22Rv1 (cell line): ENCODE results near the gene ARID1B.

Experiments
- CTCF ChIP-seq: fragments of 450-650 bp; IDR thresholded peaks from 2 replicates; pipeline ENCODE4 v1.5.1; 2017; ENCODE audit warnings: mild to moderate bottlenecking
- ZFX ChIP-seq: fragments of 450-650 bp; IDR thresholded peaks from 2 replicates; pipeline ENCODE4 v1.6.1; 2017; ENCODE audit warnings: antibody characterized with exemption, borderline replicate concordance

- TF ChIP-seq CTCF (no peak), ZFX (no peak)
These were observed 3.0 kb downstream of the ARID1B start for GRCh38 chr6:156780102-156780641.
